ENCODE measurements around the gene LILRB2.
"Not testable (repeated sequence)": the region's sequence is repeated elsewhere in the genome, so short reads cannot be mapped to it uniquely, and the experiment has no call there.

The LILRB2 gene

DNA sequence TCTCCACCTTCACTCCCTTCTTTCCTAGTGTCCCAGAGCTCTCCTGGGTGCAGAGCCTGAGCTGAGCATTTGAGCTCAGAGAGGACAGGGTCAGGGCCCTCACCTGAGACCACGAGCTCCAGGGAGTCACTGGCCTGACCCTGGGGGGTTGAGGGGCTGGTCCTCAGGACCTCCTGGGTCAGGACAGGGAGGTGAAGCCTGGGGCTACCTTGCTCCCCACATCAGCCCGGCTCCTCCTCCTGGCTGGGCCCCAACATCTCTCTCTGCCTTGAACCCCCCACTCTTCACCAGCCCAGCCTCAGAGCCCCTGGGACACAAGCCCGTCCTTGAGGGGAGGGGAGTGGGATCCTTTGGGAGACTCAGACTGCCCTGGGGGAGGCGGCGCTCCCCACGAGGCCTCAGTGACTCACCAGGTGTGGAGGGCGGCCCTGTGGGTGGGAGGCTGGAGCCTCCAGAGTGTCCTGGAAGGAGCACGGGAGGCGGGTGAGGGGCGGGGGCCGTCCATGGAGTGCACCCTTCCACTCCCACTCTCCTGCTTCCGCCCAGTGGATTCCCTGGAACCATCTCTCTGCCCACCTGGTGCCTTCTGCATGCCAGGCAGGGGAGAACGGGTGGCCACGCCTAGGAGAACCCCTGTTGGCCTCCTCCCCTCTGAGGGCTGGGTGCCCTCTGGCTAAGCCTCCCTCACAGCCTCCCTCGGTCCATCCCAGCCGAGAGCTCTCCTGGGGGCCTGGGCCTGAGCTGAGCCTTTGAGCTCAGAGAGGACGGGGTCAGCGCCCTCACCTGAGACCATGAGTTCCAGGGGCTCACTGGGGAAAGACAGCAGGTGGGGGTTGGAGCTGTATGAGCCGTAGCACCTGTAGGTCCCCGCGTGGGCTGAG, 41.2 kb downstream of the LILRB2 start:
- FAIRE-seq: not testable (repeated sequence)

DNA sequence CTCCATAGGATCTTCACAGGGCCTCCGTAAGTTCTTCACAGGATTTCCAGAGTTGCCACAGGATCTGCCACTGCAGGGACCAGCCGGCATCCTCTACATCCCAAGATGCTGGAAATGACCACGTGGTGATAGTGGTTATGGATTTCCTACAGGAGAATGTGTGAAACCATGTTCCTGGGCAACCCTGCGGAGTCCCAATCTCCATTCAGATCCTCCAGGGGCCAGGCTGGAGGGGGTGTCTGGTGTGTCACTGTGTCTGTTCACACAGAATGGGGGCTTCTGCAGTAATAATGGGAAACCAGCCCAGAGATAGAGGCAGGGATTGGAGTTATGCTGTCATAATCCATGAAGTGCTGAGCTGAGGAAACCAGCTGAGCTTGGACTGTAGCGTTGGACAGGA, 47.0 kb downstream of the LILRB2 start:
- no peak for FAIRE-seq

DNA sequence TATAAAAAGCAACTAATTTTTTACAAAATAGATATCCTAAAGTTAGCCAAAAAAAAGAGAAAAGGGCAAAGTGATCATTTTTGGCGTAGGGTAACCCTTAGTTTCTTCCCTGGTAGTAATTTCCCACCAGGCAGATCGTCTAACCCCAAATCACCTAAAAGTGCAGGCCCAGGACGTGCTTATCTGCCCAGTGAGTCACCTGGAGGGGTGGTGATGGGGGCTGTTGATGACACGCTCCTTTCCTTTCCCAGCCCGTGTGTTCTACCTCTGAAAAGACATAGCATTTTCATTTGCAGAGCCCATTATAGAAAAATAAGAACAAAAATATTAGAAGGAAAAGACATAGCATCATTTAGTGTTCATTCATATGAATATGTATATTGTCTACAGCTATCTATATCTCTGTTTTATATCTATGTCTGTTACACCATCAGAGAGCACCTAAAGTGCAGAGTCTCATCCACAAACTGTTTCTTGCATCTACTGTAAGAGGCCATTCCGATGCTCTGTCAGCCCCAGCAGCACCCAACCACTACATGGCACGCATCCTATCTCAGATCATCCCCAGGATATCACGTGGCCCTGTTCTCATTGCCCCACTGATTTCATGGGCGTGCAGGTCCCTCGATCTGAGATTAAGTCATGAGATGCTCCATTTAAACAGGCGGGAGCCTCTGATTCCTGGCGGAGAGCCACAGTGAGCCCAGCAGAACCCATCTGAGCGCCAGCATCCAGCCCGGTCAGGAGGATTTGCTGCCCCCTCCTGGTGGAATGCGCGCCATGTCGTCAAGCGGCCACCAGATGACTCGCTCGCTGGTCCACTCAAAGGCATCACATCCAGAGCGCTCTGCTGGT, 49.6 kb downstream of the LILRB2 start:
- FAIRE-seq: no peak

DNA sequence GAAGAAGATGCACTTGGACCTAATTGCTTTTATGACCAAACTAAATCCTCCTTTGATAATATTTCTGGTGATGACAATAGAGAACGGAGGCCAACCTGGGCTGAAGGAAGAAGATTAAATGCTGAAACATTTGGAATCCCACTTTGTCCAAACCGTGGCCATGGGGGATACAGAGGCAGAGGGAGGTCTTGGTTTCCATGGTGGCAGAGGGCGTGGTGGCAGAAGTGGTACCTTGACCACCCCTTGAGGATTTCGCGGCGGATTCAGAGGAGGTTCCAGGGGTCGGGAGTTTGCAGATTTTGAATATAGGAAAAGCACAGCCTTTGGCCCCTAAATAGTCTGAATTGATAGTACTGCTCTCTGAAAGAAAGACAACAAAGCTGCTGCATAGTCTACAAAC, 50.9 kb downstream of the LILRB2 start:
- FAIRE-seq: no peak

DNA sequence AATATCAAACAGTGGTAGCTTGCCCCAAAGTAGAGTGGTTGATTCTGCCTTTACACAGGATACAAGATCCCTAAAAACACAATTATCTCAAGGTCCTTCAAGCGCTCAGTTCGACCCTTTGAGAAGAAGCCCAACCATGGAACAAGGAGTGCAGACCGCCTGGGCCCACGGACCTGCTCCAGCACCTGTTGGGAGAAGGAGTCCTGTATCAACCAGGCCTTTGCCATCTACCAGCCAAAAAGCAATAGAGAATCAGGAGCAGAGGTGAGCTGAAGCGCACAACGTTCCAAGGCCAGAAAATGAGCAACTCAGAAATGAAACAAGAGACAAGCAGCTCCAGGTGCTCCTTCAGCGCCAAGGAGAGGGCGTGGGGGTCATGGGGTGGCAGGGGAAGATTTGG, 51.8 kb downstream of the LILRB2 start:
- FAIRE-seq: no peak

DNA sequence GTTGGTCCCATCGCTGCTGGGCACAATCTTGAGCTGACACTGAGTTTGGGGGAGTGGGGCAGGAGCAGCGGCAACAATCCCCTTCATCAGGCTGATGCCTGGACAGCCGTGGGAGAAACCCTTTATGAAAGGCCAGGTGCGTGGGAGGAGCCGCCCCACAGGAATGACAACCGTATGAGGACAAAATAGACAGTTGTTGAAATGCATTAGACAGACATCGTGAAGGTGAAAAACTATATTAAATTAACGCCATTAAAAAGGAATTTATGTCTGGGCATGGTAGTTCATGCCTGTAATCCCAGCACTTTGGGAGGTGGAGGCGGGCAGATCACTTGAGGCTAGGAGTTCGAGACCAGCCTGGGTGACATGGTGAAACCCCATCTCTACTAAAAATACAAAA, 56.3 kb downstream of the LILRB2 start:
- FAIRE-seq: not testable (repeated sequence)

DNA sequence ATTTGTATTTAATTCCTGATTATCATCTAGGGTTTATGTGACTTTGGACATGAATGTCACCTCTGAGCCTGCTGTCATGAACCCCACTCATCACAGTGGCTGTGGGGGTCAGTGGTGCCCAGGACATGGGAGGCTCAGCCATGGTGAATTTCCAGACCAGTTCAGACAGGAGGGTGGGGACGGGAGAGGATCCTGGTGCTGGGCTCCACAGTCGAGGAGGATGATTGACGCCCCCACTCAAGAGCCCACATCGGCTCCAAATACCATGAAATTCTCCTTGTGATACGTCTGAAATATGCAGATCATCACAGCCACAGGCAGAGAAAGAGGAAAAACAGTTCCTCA, 57.0 kb downstream of the LILRB2 start:
- not testable (repeated sequence) for FAIRE-seq
